Upper lobe of left lung (tissue), 6 donors: ENCODE results near the gene MAP2K5. TPM values are rescaled to one million over a fixed set of nuclear protein-coding genes. Genes with fewer than 3 reads are reported as not detected.
A peak's percentile ranks its signal among the peaks of the same experiment; 100 is the strongest.

Experiments
- ATAC-seq, 2 donors: fragments of 200-7000 bp; cut with Tn5 transposase; one replicate each; pipeline ENCODE4 v1.9.1; 2022; ENCODE audit warnings: mild to moderate bottlenecking in 2 of 2, moderate library complexity in 2 of 2; ENCODE audit not compliant: low FRiP score in 2 of 2
- DNase-seq, 2 donors: peaks; one replicate each; pipeline ENCODE4 v3.0.0-alpha.2; 2019 to 2020
- H3K27ac ChIP-seq, 4 donors: fragments of 200-600 bp; sonication (generic); one replicate each; pipeline ENCODE4 v1.5.1; 2016 to 2019
- H3K27me3 ChIP-seq, 4 donors: fragments of 200-600 bp; sonication (generic); one replicate each; pipeline ENCODE4 v1.5.1; 2017 to 2019
- H3K36me3 ChIP-seq, 4 donors: fragments of 200-600 bp; sonication (generic); one replicate each; pipeline ENCODE4 v1.5.1; 2016 to 2019
- H3K4me1 ChIP-seq, 4 donors: fragments of 200-600 bp; sonication (generic); one replicate each; pipeline ENCODE4 v1.5.1; 2018 to 2019
- H3K4me3 ChIP-seq, 4 donors: fragments of 200-600 bp; sonication (generic); one replicate each; pipeline ENCODE4 v1.5.1; 2017 to 2019; ENCODE audit warnings: mild to moderate bottlenecking in 2 of 4, moderate library complexity in 1 of 4
- H3K9me3 ChIP-seq, 4 donors: fragments of 200-600 bp; sonication (generic); one replicate each; pipeline ENCODE4 v1.5.1; 2018 to 2019
- CTCF ChIP-seq, 6 experiments: fragments of 450-650 bp in 4 of 6; fragments of 200-600 bp in 2 of 6; sonication (generic) in 2 of 6; IDR thresholded peaks; one replicate each; pipeline ENCODE4 v1.5.1; 2016 to 2019; ENCODE audit warnings: antibody characterized with exemption in 6 of 6
- EP300 ChIP-seq, 4 donors: sonication (generic); formaldehyde crosslinking; IDR thresholded peaks; one replicate each; pipeline ENCODE4 v1.5.1; 2017; ENCODE audit warnings: antibody characterized with exemption in 4 of 4, control low read depth in 2 of 4
- POLR2A ChIP-seq, 4 donors: fragments of 450-650 bp; IDR thresholded peaks; one replicate each; pipeline ENCODE4 v1.5.1; 2016 to 2017; ENCODE audit warnings: antibody characterized with exemption in 4 of 4, mild to moderate bottlenecking in 2 of 4
- POLR2AphosphoS5 ChIP-seq, 2 donors: sonication (generic); formaldehyde crosslinking; IDR thresholded peaks; one replicate each; pipeline ENCODE4 v1.5.1; 2017; ENCODE audit warnings: antibody characterized with exemption in 2 of 2
- WGBS, 2 donors: methylation state at CpG; one replicate each; pipeline ENCODE4 v1.1.5; 2017 to 2018; 5-methylcytosine and 5-hydroxymethylcytosine counted together
- total RNA-seq, 6 donors: library from RNA; depleted of rRNA in 4 of 6; stranded (reverse); fragments of >200 nt in 4 of 6; gene quantifications; one replicate each; pipeline versions ENCODE4 v1.1.0 to v1.2.1, GENCODE V29; 2016 to 2021
- donor health status: DM: no; HTN: no; CAD: no; lungs with moderate emphysema.
- donor health status: DM: no; HTN: yes; CAD: no; lungs with severe emphysema.

MAP2K5 gene
- total RNA-seq, 6 donors from 2014 or later: 7.8 to 25.6 (median 16.0) TPM

- no peaks in the 10 kb centered on the region for H3K4me1 ChIP-seq
- peaks cover 0 to 30% (median 9%) of the 10 kb centered on the region in 4 donors for H3K36me3 ChIP-seq
- no peaks in the 10 kb centered on the region for H3K9me3 ChIP-seq
- no peak overlapping the region for H3K4me3 ChIP-seq
- no peak overlapping the region for H3K27ac ChIP-seq
- no peaks in the 10 kb centered on the region for H3K27me3 ChIP-seq
- ATAC-seq: no peak
- no peak for DNase-seq
- TF ChIP-seq POLR2A (IDR thresholded peaks at IDR 0.05) (no peak), POLR2AphosphoS5 (IDR thresholded peaks at IDR 0.05) (no peak), CTCF (IDR thresholded peaks at IDR 0.05) (no peak), EP300 (IDR thresholded peaks at IDR 0.05) (no peak)
- WGBS, 2 donors: 80 to 84% methylated on average over 9 of the region's 9 CpGs
These were observed 29.4 kb upstream of the MAP2K5 start for GRCh38 chr15:67512933-67513714.

- Histone ChIP-seq H3K9me3 (no peaks in the 10 kb centered on the region), H3K27ac (no peak overlapping the region), H3K4me1 (peaks cover 0 to 2% (median 0%) of the 10 kb centered on the region in 4 donors), H3K4me3 (no peak overlapping the region), H3K27me3 (no peaks in the 10 kb centered on the region), H3K36me3 (peaks cover 0 to 30% (median 9%) of the 10 kb centered on the region in 4 donors)
- ATAC-seq: no peak
- no peak for TF ChIP-seq POLR2A (IDR thresholded peaks at IDR 0.05)
- no peak for TF ChIP-seq POLR2AphosphoS5 (IDR thresholded peaks at IDR 0.05)
- TF ChIP-seq CTCF (IDR thresholded peaks at IDR 0.05): no peak
- TF ChIP-seq EP300 (IDR thresholded peaks at IDR 0.05): no peak
- WGBS, 2 donors: 95 to 97% methylated on average over 3 of the region's 3 CpGs
- no peak for DNase-seq
These were observed 27.4 kb upstream of the MAP2K5 start for GRCh38 chr15:67515090-67515489.

- H3K36me3 ChIP-seq: peaks cover 0 to 30% (median 9%) of the 10 kb centered on the region in 4 donors
These were observed 26.9 kb upstream of the MAP2K5 start for GRCh38 chr15:67515557-67515956.

GRCh38 chr15:67520321-67521028 is 22.0 kb upstream of the MAP2K5 start:
- whole genome bisulfite sequencing, 2 donors: 13 to 21% methylated on average over 15 to 24 of the region's 24 CpGs
- Histone ChIP-seq H3K4me3 (peak overlapping the region; percentile 50 to 89 (median 78)), H3K27ac (peak overlapping the region; percentile 91 to 97 (median 94)), H3K27me3 (no peaks in the 10 kb centered on the region), H3K36me3 (no peaks in the 10 kb centered on the region), H3K9me3 (no peaks in the 10 kb centered on the region), H3K4me1 (peaks cover 9 to 28% (median 12%) of the 10 kb centered on the region in 4 donors)
- DNase-seq (no peak), ATAC-seq (peak; percentile 15 to 60)
- TF ChIP-seq EP300 (IDR thresholded peaks at IDR 0.05) (no peak), POLR2AphosphoS5 (IDR thresholded peaks at IDR 0.05) (peak in 1 of 2 donors; percentile 36)

More at GRCh38 chr15:67515557-67515956, 26.9 kb upstream of the MAP2K5 start:
- Histone ChIP-seq H3K4me1 (peaks cover 0 to 7% (median 0%) of the 10 kb centered on the region in 4 donors), H3K4me3 (no peak overlapping the region), H3K27me3 (no peaks in the 10 kb centered on the region), H3K9me3 (no peaks in the 10 kb centered on the region), H3K27ac (no peak overlapping the region)
- 96 to 97% methylated on average over 2 of the region's 2 CpGs for WGBS, 2 donors
- no peak for DNase-seq
- ATAC-seq: no peak
- TF ChIP-seq EP300 (IDR thresholded peaks at IDR 0.05) (no peak), POLR2AphosphoS5 (IDR thresholded peaks at IDR 0.05) (no peak), POLR2A (IDR thresholded peaks at IDR 0.05) (no peak), CTCF (IDR thresholded peaks at IDR 0.05) (no peak)
